ENCODE results near the gene ALAS1. TPM values are rescaled to one million over a fixed set of nuclear protein-coding genes. Genes with fewer than 3 reads are reported as not detected.

Gene ALAS1
- total RNA-seq, 1 donor from 2014 or later, result 54.2 TPM

- Histone ChIP-seq H3K36me3 (ENCODE audit: control insufficient read depth, insufficient read depth, low read length) (peaks cover 2% of the 10 kb centered on the region), H3K27me3 (ENCODE audit: control insufficient read depth, insufficient read depth, low read length) (no peaks in the 10 kb centered on the region), H3K4me3 (ENCODE audit: low read depth, low read length) (no peak overlapping the region)
- no peak for DNase-seq (ENCODE audit: low read depth)
- no peak for TF ChIP-seq CTCF (IDR thresholded peaks at IDR 0.05; ENCODE audit: insufficient read depth, low read length, poor library complexity, severe bottlenecking)
These were observed 15.0 kb downstream of the ALAS1 start for GRCh38 chr3:52213005-52213404.

GRCh38 chr3:52213901-52214300 is 15.9 kb downstream of the ALAS1 start:
- Histone ChIP-seq H3K36me3 (ENCODE audit: control insufficient read depth, insufficient read depth, low read length) (peaks cover 2% of the 10 kb centered on the region), H3K27me3 (ENCODE audit: control insufficient read depth, insufficient read depth, low read length) (no peaks in the 10 kb centered on the region), H3K4me3 (ENCODE audit: low read depth, low read length) (no peak overlapping the region)
- no peak for TF ChIP-seq CTCF (IDR thresholded peaks at IDR 0.05; ENCODE audit: insufficient read depth, low read length, poor library complexity, severe bottlenecking)
- no peak for DNase-seq (ENCODE audit: low read depth)

GRCh38 chr3:52215351-52215750 is 17.4 kb downstream of the ALAS1 start:
- DNase-seq (ENCODE audit: low read depth), result no peak
- no peak overlapping the region for H3K4me3 ChIP-seq (ENCODE audit: low read depth, low read length)
- TF ChIP-seq CTCF (IDR thresholded peaks at IDR 0.05; ENCODE audit: insufficient read depth, low read length, poor library complexity, severe bottlenecking), result no peak
- H3K36me3 ChIP-seq (ENCODE audit: control insufficient read depth, insufficient read depth, low read length), result peaks cover 2% of the 10 kb centered on the region
- no peaks in the 10 kb centered on the region for H3K27me3 ChIP-seq (ENCODE audit: control insufficient read depth, insufficient read depth, low read length)

GRCh38 chr3:52216585-52217408 is 18.8 kb downstream of the ALAS1 start:
- peak; percentile 83 for DNase-seq (ENCODE audit: low read depth)
- Histone ChIP-seq H3K27me3 (ENCODE audit: control insufficient read depth, insufficient read depth, low read length) (no peaks in the 10 kb centered on the region), H3K36me3 (ENCODE audit: control insufficient read depth, insufficient read depth, low read length) (no peaks in the 10 kb centered on the region), H3K4me3 (ENCODE audit: low read depth, low read length) (no peak overlapping the region)
- no peak for TF ChIP-seq CTCF (IDR thresholded peaks at IDR 0.05; ENCODE audit: insufficient read depth, low read length, poor library complexity, severe bottlenecking)

GRCh38 chr3:52217409-52217805 is 19.4 kb downstream of the ALAS1 start:
- no peaks in the 10 kb centered on the region for H3K36me3 ChIP-seq (ENCODE audit: control insufficient read depth, insufficient read depth, low read length)
- DNase-seq (ENCODE audit: low read depth), result no peak
- H3K4me3 ChIP-seq (ENCODE audit: low read depth, low read length), result no peak overlapping the region
- H3K27me3 ChIP-seq (ENCODE audit: control insufficient read depth, insufficient read depth, low read length), result no peaks in the 10 kb centered on the region
- no peak for TF ChIP-seq CTCF (IDR thresholded peaks at IDR 0.05; ENCODE audit: insufficient read depth, low read length, poor library complexity, severe bottlenecking)

GRCh38 chr3:52218026-52218425 is 20.1 kb downstream of the ALAS1 start:
- H3K27me3 ChIP-seq (ENCODE audit: control insufficient read depth, insufficient read depth, low read length), result no peaks in the 10 kb centered on the region
- TF ChIP-seq CTCF (IDR thresholded peaks at IDR 0.05; ENCODE audit: insufficient read depth, low read length, poor library complexity, severe bottlenecking), result no peak
- no peak for DNase-seq (ENCODE audit: low read depth)
- no peaks in the 10 kb centered on the region for H3K36me3 ChIP-seq (ENCODE audit: control insufficient read depth, insufficient read depth, low read length)
- H3K4me3 ChIP-seq (ENCODE audit: low read depth, low read length), result no peak overlapping the region
